B cell (primary cell): Measurements from ENCODE around the gene MARCHF3. TPM values are rescaled to one million over a fixed set of nuclear protein-coding genes. Genes with fewer than 3 reads are reported as not detected.

ENCODE experiments used
- ATAC-seq: fragments of 200-7000 bp; cut with Tn5 transposase; one replicate; pipeline ENCODE4 v1.10.0; 2021; ENCODE audit warnings: low read depth, mild to moderate bottlenecking, moderate number of reproducible peaks, moderate library complexity
- CTCF ChIA-PET: fragments of 350-600 bp; sonication (Branson Sonifier 250); formaldehyde crosslinking; loops from one replicate; lab custom pipeline; 2021; ENCODE audit warnings: antibody characterized with exemption, inconsistent platforms; lab: Charles Lee
- POLR2A ChIA-PET: fragments of 350-600 bp; sonication (Branson Sonifier 250); formaldehyde crosslinking; loops from one replicate; lab custom pipeline; 2021; ENCODE audit warnings: antibody characterized with exemption; lab: Charles Lee
- DNase-seq: peaks from one replicate; pipeline ENCODE4 v3.0.0; 2013
- H2AFZ ChIP-seq: 2 replicates; pipeline ENCODE4 v1.6.1; 2012; ENCODE audit warnings: mild to moderate bottlenecking, low read depth, low read length; ENCODE audit not compliant: insufficient read depth, poor library complexity, severe bottlenecking
- H3K27ac ChIP-seq, 2 donors: 1 replicate in 1 of 2; 2 replicates in 1 of 2; pipeline ENCODE4 v1.5.1; 2012 to 2013; ENCODE audit warnings: low read length in 2 of 2, mild to moderate bottlenecking in 2 of 2, moderate library complexity in 1 of 2
- H3K27me3 ChIP-seq, 4 experiments: fragments of 200-600 bp in 1 of 4; sonication (generic) in 1 of 4; replicated peaks in 1 of 4; 1 replicate in 2 of 4; 2 replicates in 2 of 4; pipeline versions ENCODE4 v1.6.1 to v1.7.0; 2013 to 2016; ENCODE audit warnings: low read length in 3 of 4, mild to moderate bottlenecking in 2 of 4, mixed read lengths in 1 of 4, moderate library complexity in 1 of 4; ENCODE audit not compliant: insufficient read depth in 4 of 4, control insufficient read depth in 3 of 4; ENCODE audit errors: control extremely low read depth in 1 of 4
- H3K36me3 ChIP-seq, 2 experiments: replicated peaks in 1 of 2; 1 replicate in 1 of 2; 2 replicates in 1 of 2; pipeline versions ENCODE4 v1.6.1 to v1.7.1; 2013; ENCODE audit warnings: low read length in 1 of 2; ENCODE audit not compliant: insufficient read depth in 2 of 2, control insufficient read depth in 1 of 2; ENCODE audit errors: control extremely low read depth in 1 of 2, extremely low read depth in 1 of 2
- H3K4me1 ChIP-seq, 2 donors: fragments of 200-600 bp in 1 of 2; sonication (generic) in 1 of 2; 1 replicate in 1 of 2; 2 replicates in 1 of 2; pipeline versions ENCODE4 v1.5.1 to v1.6.1; 2013 to 2017; ENCODE audit warnings: low read length in 2 of 2; ENCODE audit not compliant: control insufficient read depth in 2 of 2, insufficient read depth in 2 of 2
- H3K4me2 ChIP-seq: replicated peaks from 2 replicates; pipeline ENCODE3; 2012; ENCODE audit warnings: mild to moderate bottlenecking, low read depth, low read length; ENCODE audit not compliant: poor library complexity, severe bottlenecking
- H3K4me3 ChIP-seq, 5 experiments: fragments of 200-600 bp in 1 of 5; sonication (generic) in 1 of 5; 1 replicate in 3 of 5; 2 replicates in 2 of 5; pipeline versions ENCODE4 v1.5.1 to v1.7.0; 2011 to 2016; ENCODE audit warnings: low read length in 4 of 5, mild to moderate bottlenecking in 4 of 5, low read depth in 2 of 5, control low read depth in 1 of 5, moderate library complexity in 1 of 5; ENCODE audit not compliant: insufficient read depth in 1 of 5; ENCODE audit errors: control extremely low read depth in 1 of 5, extremely low read depth in 1 of 5
- H3K79me2 ChIP-seq: fragments of 200-600 bp; sonication (generic); one replicate; pipeline ENCODE4 v1.6.0; 2016; ENCODE audit warnings: low read length; ENCODE audit not compliant: control insufficient read depth, insufficient read depth
- H3K9ac ChIP-seq: fragments of 200-600 bp; sonication (generic); 2 replicates; pipeline ENCODE4 v1.6.1; 2017; ENCODE audit warnings: mild to moderate bottlenecking, low read length, moderate library complexity
- H3K9me3 ChIP-seq, 3 donors: one replicate each; pipeline versions ENCODE4 v1.6.1 to v1.7.1; 2013; ENCODE audit warnings: low read length in 2 of 3; ENCODE audit not compliant: control insufficient read depth in 2 of 3, insufficient read depth in 1 of 3; ENCODE audit errors: control extremely low read depth in 1 of 3
- H4K20me1 ChIP-seq: 2 replicates; pipeline ENCODE4 v1.6.0; 2012; ENCODE audit warnings: mild to moderate bottlenecking, low read length; ENCODE audit not compliant: insufficient read depth, control insufficient read depth, poor library complexity, severe bottlenecking
- H3K27ac Mint-ChIP-seq: one replicate; pipeline ENCODE4 v1.8.0; 2021; ENCODE audit warnings: mixed read lengths
- H3K27me3 Mint-ChIP-seq: one replicate; pipeline ENCODE4 v1.8.0; 2021; ENCODE audit warnings: mixed read lengths
- H3K4me1 Mint-ChIP-seq: one replicate; pipeline ENCODE4 v1.8.0; 2021; ENCODE audit warnings: mixed read lengths
- H3K4me3 Mint-ChIP-seq: one replicate; pipeline ENCODE4 v1.8.0; 2021; ENCODE audit warnings: mixed read lengths
- H3K9me3 Mint-ChIP-seq: one replicate; pipeline ENCODE4 v1.8.0; 2022; ENCODE audit warnings: mixed read lengths; ENCODE audit not compliant: insufficient read depth
- EZH2 ChIP-seq: IDR thresholded peaks from 2 replicates; pipeline ENCODE4 v1.6.1; 2012; ENCODE audit warnings: borderline replicate concordance, low read depth, mild to moderate bottlenecking, moderate library complexity, low read length; ENCODE audit not compliant: insufficient read depth, poor library complexity, severe bottlenecking
- WGBS: methylation state at CpG from one replicate; pipeline ENCODE4 v1.1.5; 2013; ENCODE audit warnings: missing lambda C conversion rate; ENCODE audit not compliant: insufficient coverage; 5-methylcytosine and 5-hydroxymethylcytosine counted together
- intact Hi-C: fragments of 100-400 bp; cut with micrococcal nuclease; formaldehyde crosslinking; loops from one replicate; pipeline ENCODE4 v1.10.0; 2022
- polyA plus RNA-seq: library from polyadenylated mRNA; depleted of rRNA; stranded (reverse); fragments of >200 nt; gene quantifications from 2 replicates; pipeline ENCODE4 v1.2.3, GENCODE V29; 2012
- total RNA-seq, 2 donors: library from RNA; stranded (reverse); fragments of 120-200 nt in 1 of 2; gene quantifications; 1 replicate in 1 of 2; 2 replicates in 1 of 2; pipeline versions ENCODE4 v1.2.3 to v1.2.4, GENCODE V29; 2013 to 2022
- TF ChIP-seq, protein P1 (sequence below): fragments of 200-600 bp; IDR thresholded peaks from one replicate; pipeline ENCODE4 v1.8.0; 2022; ENCODE audit warnings: antibody characterized with exemption, mild to moderate bottlenecking

MARCHF3 gene
- total and polyA plus RNA-seq, 2 donors (not counting 1 experiment from before 2014, with no cell fraction given), result 31.6 to 35.0 TPM

- ChIA-PET POLR2A (interaction anchor here (1.4 kb wide), 1 partner anchor 10 kb away, joined by 3 read pairs; no protein-coding TSS in a partner anchor), CTCF (interaction anchor here (1.3 kb wide), 1 partner anchor 10 kb away, joined by 5 read pairs; no protein-coding TSS in a partner anchor)
- no peak overlapping the region for H3K27ac Mint-ChIP-seq
- H3K9me3 Mint-ChIP-seq, result no peaks in the 10 kb centered on the region
- 80% methylated on average over 1 of the region's 3 CpGs for WGBS
- no peak overlapping the region for H3K4me3 Mint-ChIP-seq
- ATAC-seq (no peak), DNase-seq (no peak)
- H3K9ac ChIP-seq, result no peak overlapping the region
- H3K27me3 Mint-ChIP-seq, result no peaks in the 10 kb centered on the region
- no peak overlapping the region for H3K27ac ChIP-seq
- intact Hi-C loops, result no loop called here
- peaks cover 53% of the 10 kb centered on the region for H3K4me1 Mint-ChIP-seq
- TF ChIP-seq EZH2, result no peak
- TF ChIP-seq, protein P1, sequence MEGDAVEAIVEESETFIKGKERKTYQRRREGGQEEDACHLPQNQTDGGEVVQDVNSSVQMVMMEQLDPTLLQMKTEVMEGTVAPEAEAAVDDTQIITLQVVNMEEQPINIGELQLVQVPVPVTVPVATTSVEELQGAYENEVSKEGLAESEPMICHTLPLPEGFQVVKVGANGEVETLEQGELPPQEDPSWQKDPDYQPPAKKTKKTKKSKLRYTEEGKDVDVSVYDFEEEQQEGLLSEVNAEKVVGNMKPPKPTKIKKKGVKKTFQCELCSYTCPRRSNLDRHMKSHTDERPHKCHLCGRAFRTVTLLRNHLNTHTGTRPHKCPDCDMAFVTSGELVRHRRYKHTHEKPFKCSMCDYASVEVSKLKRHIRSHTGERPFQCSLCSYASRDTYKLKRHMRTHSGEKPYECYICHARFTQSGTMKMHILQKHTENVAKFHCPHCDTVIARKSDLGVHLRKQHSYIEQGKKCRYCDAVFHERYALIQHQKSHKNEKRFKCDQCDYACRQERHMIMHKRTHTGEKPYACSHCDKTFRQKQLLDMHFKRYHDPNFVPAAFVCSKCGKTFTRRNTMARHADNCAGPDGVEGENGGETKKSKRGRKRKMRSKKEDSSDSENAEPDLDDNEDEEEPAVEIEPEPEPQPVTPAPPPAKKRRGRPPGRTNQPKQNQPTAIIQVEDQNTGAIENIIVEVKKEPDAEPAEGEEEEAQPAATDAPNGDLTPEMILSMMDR, result no peak
- no peaks in the 10 kb centered on the region for H3K36me3 ChIP-seq
- H3K79me2 ChIP-seq, result peaks cover 78% of the 10 kb centered on the region
- no peaks in the 10 kb centered on the region for H3K27me3 ChIP-seq
- H3K4me1 ChIP-seq, result peaks cover 23 to 34% of the 10 kb centered on the region in 2 donors
- H3K4me2 ChIP-seq, result no peak overlapping the region
- H3K9me3 ChIP-seq, result peaks cover 0 to 5% (median 0%) of the 10 kb centered on the region in 3 donors
- H2AFZ ChIP-seq, result no peak overlapping the region
- H3K4me3 ChIP-seq, result no peak overlapping the region
- no peaks in the 10 kb centered on the region for H4K20me1 ChIP-seq
Measured at GRCh38 chr5:127004721-127005120, 25.6 kb downstream of the MARCHF3 start.

DNA sequence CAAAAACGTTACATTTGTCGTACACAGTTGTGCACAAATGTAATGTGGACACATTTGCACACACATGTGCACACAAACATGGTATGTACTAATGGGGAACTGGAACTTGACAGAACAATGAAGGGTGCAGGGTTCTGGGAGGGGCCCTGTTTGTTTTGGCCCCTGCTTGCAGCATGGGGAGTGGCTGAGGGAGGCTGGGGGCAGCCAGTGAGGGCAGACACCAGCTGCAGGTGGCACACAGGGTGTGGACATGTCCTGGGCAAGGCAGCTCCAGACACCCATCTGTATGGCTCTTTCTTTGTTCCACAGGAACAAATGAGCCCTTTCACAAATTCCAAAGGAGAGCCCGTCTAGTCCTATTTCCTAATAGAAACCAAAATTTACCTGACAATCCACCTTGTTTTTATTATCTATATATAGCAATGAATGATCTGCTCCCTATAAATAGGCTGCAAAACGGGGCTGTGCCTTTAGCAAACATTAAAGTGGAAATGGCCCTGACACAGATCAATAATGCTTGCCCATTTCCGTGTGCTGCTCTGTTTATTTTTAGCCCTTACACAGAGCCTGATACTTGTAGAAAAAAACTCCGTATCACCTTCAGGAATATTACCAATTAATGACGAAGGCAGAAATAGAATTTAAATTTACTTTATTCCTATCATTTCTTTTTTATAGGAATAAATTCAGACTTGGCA lies 26.4 kb downstream of the MARCHF3 start:
- Histone ChIP-seq H3K4me3 (no peak overlapping the region), H3K4me1 (peaks cover 24 to 30% of the 10 kb centered on the region in 2 donors), H3K79me2 (peaks cover 78% of the 10 kb centered on the region), H3K9ac (no peak overlapping the region), H3K27me3 (no peaks in the 10 kb centered on the region), H3K27ac (no peak overlapping the region), H2AFZ (no peak overlapping the region), H3K4me2 (peak overlapping the region; percentile 36), H4K20me1 (no peaks in the 10 kb centered on the region), H3K36me3 (no peaks in the 10 kb centered on the region), H3K9me3 (peaks cover 0 to 5% (median 0%) of the 10 kb centered on the region in 3 donors)
- TF ChIP-seq, protein P1, result no peak
- no peak for TF ChIP-seq EZH2
- Mint-ChIP-seq H3K4me3 (no peak overlapping the region), H3K27ac (peak overlapping the region; percentile 32), H3K27me3 (no peaks in the 10 kb centered on the region), H3K4me1 (peaks cover 56% of the 10 kb centered on the region), H3K9me3 (no peaks in the 10 kb centered on the region)
- 40% methylated on average over 1 of the region's 7 CpGs for WGBS
- ATAC-seq, result no peak
- no peak for DNase-seq
- ChIA-PET POLR2A (interaction anchor here (0.6 to 1.4 kb wide), 2 partner anchors 11 to 223 kb away, joined by 3 to 5 read pairs; no protein-coding TSS in a partner anchor), CTCF (interaction anchor here (1.3 kb wide), 1 partner anchor 11 kb away, joined by 5 read pairs; no protein-coding TSS in a partner anchor)
- intact Hi-C loops, result no loop called here
